Cerebellar cortex (tissue), 1 donor: Measurements from ENCODE around the gene SSTR5.
"Not testable (repeated sequence)": the region's sequence is repeated elsewhere in the genome, so short reads cannot be mapped to it uniquely, and the experiment has no call there.

Source experiments
- DNase-seq: peaks from one replicate; pipeline ENCODE4 v3.0.0-alpha.2; 2015; ENCODE audit warnings: low spot score

Gene SSTR5

DNA sequence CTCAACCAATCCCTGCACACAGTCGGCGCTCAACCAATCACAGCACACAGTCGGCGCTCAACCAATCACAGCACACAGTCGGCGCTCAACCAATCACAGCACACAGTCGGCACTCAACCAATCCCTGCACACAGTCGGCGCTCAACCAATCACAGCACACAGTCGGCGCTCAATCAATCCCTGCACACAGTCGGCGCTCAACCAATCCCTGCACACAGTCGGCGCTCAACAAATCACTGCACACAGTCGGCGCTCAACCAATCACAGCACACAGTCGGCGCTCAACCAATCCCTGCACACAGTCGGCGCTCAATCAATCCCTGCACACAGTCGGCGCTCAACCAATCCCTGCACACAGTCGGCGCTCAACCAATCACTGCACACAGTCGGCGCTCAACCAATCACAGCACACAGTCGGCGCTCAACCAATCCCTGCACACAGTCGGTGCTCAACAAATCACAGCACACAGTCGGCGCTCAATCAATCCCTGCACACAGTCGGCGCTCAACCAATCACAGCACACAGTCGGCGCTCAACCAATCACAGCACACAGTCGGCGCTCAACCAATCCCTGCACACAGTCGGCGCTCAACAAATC is 20.2 kb downstream of the SSTR5 start:
- not testable (repeated sequence) for DNase-seq

DNA sequence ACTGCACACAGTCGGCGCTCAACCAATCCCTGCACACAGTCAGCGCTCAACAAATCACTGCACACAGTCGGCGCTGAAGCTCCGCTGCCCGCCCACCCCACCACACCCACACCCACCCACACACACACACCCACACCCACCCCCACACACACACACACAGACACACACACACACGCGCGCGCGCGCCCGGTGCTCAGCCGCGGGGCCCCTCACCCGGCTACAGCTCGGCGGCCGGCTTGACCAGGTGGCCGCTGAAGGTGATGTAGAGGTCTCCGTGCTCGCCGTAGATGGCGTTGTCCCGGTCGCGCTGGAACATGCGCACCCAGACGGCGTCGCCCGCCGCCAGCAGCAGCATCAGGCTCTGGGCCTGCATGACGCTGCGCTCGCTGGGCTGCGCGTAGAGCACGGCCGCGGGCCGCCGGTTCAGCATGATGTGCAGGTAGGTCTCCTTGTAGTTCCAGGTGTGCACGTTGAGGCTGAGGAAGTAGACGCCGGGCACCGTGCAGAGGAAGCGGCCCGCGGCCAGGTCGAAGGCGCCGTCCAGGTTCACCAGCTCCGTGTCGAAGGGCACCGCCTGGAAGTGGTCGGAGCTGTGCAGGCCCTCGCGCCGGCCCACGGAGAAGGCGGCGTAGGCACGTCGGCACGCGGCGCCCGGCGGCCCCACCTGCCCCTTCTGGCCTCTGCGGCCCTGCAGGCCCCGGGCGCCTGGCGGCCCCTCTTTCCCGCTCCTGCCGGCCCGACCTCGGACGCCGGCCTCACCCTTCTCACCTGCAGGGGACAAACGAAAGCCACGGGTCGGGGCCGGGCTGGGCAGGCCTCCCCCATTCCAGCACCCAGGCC is 21.0 kb downstream of the SSTR5 start:
- DNase-seq: peak; percentile 64

DNA sequence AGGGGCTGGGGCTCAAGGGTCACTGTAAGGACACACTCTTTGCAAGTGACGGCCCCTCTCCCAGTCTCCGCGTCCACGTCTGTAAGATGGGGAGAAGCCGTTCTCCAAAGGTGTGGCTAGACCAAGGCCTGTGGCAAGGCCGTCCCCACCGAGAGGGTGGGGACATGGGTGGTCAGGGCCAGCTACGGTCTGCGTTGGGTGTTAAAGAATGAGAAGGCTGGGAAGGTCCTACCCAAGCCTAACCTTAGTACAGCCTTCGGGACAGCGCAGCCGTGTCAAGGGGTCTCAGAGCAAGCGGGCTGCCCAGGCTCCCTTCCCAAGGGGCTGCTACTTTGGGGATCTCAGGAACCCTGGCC is 21.6 kb downstream of the SSTR5 start:
- DNase-seq: peak; percentile 79

DNA sequence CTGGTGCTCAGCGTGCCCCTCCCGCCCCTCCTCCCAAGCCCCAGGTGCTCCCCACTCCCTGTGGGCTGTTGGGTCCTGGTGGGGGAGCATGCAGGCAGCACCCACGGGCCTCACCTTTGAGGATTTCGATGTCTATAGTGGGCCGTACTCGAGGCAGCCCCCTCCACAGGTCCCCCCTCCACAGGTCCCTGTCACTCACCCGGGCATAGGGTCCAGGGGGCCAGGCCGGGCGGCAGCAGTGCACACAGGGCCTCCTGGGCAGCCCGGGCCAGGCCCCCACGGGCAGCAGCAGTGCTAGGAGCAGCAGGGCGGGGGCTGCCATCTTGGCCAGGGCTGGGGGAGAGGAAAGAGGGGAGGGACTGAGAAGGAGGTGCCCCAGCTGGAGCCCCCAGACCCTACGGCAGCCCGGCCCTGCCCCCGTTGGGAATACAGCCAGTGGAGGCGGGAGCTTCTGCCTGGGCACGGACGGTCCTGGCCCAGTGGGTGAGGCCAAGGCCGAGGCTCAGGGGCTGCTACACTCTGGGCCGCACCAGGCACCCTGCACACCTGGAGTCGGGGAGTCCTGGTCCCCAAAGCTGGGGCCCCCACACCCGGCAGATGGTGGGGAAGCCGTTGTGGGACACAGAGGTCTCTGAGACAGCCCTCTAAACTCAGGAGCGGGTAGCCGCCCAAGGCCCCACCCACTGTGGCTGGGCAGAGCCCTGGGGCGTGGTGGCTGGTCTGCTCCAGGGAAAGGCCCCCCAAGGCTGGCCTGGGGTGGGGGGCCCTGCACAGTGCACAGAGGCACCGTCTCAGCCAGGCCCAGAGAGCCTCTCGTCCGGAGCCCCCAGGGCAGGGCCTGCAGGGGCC is 22.3 kb downstream of the SSTR5 start:
- DNase-seq: no peak

DNA sequence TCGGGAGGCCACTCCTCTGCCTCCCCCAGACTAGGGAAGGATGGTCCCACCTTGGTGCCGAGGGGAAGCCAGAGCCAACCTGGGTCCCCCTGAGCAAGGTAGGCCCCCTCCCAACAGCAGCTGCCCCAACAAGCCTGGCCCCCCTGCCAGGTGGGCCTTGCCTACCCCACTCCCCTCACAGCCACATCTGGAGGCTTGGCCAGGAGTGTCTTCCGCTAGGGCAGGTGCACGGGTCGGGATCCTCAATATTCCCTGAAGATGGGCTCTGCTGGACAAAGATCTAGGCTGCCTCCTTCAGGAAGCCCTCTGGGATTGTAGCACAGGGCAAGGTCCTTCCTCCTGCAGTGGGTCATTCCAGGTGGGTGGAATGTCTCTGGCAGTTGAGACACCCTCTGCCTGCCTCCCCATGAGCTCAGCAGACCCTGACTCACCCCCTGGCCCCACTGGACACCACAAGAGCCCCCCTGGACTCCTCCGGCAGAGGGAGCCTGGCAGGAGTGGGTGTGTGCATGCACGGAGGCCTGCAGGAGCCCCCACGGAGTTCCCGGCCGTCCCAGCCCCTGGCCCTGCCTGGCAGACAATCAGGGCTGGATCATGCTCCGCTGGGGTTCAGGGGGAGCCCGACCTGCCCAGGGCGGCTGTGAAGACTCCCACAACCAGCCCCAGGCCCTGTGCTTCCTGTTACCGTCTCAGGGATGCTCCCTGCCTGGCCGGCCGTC is 23.1 kb downstream of the SSTR5 start:
- DNase-seq: peak; percentile 23

DNA sequence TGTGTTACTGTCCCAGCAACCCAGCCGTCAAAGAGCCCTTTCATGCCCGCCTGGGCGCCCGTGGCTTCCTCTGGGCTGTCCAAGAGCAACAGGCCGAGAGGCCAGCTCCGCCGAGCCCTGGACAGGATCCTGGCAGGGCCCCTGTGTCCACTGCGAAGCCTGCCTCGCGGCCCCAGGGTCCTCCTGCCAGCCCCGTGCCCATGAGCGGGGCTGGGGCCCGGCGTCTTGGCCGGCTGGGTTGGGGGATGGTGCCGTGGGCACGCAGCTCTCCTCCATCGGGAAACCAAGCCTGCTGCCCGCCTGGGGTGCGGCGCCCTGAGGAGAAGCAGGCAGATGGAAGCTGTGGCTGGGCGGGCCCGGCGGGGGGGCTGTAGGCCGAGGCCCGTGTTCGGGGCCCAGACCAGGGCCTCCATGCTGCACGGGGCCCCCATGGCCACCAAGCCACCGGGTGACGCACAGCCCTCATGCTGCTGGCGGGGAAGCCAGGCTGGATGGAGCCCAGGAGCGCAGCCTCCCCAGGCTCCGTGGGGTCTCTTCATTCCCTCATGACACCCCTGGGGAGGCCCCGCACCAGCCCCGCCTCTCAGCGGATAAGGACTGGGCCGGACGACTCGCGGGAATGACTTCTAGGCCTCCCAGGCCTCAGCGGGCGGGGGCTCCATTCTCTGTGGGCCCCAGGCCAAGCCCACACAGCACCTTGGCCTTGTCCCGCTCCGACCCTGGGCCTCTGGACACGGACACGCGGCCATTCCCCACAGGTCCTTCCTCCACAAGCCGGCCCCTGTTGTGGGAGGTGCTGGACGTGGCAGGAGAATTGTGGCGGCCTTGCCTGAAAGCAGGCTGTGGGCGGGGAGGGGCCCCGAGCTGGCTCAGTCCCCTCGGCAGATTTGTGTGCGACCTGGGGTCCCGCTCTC is 23.9 kb downstream of the SSTR5 start, which contains the start of gene C1QTNF8:
Gene C1QTNF8 (minus strand): TSS at position 76 of the 914 bp plus-strand sequence. CDS start 1,322 bp downstream, outside the sequence.
- peak; percentile 26 for DNase-seq

DNA sequence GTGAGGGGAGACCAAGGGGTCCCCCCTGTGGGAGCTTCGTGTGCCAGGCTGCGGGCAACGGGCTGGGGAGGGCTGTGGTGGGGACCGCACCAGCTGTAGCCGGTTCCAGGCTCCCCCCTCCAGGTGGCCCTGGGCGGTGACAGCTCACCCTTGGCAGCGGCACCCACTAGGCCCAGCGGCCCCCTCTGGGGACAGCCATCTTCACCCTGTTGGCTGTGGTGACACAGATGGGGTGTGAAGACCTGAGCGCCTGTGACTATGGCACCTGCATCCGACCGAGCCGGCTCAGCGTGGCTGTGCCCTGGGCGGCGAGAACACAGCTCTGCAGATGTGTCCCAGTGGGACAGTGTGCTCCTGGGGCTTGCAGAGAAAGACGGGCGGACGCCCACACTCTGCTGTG is 24.6 kb downstream of the SSTR5 start:
- DNase-seq: no peak

DNA sequence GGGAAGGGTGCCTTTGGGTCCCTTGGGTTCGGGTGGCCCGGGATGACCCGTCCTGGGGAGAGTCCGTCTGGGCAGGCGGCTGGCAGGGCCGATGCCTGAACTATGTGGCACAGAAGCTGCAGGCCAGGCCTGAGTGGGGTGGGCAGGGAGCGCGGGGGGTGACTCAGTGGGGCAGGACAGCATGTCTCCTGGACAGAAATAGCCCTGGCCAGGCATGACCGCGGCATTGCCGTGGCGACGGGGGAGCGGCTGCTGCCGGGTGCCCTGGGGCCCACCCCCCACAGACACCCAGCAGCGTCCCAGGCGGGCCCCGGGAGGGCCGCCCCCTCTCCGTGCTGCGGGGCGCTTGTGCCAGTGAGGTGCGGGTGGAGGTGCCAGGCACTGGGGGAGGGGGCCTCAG is 25.3 kb downstream of the SSTR5 start:
- no peak for DNase-seq

DNA sequence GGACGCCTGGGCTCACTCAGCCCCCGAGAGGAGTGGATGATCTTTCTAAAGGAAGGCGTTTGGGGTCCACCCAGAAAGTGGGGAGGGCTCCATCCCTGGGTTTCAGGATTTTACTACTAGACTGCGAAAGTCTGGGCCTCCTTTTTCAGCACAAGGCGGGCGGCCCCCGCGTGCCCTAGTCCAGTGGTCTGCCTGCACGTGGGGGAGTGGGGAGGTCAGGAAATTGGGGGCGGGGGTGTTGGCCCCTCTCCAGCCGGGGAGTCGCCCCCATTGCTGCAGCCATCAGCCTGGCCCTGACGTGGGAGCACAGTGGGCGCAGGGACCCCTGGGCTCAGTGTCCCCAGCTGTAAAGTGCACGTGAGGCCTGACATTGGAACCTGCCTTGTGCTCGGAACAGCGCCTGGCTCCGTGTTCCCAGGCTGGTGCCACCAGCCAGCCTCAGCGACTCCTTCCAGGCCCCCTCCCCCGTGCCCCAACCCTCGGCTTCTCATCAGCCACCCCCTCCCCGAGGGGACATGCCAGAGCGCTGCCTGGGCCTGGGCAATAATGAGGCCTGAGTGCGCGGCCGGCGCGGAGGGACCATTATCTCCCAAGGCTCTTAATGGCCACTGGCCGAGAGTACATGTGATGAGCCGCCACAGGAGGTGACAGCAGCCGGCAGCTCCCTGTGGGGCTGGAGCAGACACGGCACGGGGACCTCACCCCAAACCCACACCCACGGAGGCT is 25.9 kb downstream of the SSTR5 start:
- DNase-seq: no peak

DNA sequence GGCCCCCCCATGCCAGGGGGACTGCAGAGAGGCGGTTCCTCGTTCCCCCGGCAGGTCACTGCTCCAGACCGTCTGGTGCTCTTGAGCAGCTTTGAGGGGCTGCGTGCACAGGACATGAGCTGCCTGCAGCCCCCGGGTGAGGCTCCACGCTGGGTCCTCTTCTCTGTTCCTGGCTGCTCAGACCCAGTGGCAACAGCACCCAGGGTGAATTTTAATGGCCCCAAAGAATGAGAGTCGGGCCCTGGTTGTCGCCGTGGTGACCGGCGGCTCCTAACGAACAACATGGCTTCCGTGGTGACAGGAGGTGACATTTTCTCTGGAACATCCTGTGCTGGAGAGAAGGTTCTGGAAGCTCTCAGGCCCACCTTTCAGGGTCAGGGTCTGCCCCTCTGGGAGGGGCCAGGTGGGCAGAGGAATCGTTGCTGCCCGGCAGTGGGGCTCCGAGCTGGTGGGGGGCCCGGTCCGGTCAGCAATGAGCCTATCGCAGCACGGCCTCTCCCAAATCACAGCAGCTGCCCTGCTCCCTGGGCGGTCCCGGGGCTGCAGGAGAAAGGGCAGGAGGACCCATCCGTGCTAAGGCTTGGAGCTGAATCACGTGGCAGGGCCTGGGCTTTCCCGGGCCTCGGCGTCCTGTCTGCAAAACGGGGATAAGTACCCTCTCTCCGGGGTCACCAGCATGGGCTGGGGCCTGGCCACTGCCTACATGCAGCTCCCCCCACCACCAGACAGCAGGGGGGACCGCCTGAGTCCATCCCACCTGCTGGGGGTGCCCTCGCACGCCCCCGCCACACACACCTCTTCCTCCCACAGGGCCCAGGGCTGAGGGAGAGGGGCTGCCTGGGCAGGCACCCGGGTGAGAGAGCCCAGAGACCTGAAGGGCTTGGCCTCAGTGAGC is 26.9 kb downstream of the SSTR5 start:
- peak; percentile 36 for DNase-seq

DNA sequence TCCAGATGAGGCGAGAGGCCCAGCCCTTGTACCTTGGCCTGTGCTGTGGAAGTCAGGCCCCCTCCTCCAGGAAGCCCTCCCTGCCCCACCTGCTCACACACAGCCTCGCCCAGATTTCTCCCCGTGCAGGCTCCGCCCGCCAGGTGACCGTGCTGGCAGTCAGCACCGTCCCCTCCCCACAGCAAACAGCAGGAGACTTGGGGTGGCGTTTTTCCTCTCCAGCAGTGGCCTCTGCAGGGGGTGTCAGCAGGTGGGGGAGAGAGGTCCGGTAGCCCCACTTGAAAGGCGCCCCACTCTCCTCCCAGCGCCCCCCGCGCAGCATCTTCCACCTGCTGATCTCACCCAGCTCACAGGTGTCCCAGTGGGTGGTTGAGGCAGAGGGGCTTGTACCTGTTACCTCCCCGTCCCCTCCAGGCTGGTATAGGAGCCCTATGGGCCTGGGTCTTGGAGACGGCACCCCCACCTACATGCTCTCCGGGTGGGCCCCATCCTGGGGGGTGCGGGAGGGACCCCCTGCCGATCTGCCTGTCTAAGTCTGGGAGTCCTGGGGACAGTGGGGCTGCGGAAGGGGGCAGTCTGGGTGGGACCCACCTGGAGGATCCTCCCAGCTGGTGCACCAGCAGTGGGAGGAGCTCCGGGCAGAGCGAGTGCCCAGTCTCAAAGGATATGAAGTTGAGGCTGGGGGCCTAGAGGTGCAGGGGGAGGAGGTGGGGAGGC is 27.7 kb downstream of the SSTR5 start:
- no peak for DNase-seq

DNA sequence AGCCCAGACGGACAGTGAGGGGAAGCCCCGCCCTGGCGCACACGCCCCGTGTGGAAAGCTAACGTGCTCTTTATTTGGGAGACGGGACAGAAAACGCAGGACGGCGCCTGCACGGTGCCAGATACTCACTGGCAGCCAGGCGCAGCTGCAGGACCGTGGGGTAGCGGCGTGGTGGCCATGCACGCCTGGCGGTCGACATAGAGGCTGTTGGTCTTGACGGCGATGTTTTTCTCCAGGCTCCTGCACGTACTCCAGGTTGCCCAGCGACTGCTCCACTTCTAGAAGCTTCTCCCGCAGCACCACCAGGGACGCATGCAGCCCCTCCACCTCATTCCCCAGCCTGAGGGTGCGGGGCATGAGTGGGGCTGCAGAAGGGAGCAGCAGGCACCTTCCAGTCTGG is 28.6 kb downstream of the SSTR5 start:
- peak; percentile 22 for DNase-seq

DNA sequence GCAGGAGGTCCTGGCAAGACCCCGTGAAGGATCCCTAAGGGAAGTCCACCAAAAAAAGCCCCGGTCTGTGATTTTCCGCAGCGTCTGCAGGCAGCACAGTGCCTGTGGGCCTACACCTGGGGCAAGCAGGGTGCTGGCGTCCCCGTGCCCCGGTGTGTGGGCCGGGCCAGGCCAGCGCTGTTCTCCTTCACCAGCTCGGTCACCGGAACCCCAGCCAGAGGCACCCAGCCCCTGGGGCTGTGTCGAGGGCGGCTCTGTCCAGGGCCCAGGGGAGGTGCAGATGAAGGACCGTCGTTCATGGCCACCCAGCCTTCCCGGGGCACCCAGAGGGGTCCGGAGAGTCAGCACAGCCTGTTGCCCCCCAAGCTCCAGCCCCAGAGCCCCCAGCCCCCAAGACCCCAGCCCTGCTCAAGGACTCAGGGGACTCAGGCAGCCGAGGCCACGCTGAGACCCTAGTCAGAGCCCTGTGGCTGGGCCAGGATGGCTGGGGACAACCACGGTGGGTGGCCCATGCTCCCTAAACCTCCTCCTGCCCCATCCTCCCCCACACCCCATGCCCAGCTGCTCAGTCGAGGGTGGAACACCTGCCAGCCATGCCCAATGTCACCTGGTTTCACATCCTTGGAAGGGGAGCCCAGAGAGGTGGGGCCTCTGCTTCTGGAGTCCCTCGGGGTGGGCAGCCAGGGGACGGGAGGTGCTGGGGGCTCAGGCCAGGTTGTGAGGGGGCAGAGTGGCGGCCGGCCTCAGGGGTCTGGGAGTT is 29.2 kb downstream of the SSTR5 start:
- no peak for DNase-seq

DNA sequence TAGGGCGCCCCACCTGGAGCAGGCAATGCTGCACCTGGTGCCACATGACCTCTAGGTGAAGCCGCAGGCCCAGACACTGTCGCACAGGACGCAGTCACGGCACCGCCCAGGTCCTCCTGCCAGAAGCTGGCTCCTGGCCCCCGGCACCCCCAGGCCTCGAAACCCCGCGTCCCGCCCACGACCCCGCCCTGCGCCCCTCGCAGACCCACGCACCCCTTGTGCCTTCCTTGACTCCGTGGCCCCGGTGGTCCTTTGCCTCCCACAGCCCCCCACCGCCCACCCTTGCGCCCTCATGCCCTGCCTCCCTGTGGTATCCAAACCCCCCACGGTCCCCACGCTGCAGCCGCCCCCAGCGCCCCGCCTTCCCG is 29.8 kb downstream of the SSTR5 start:
- DNase-seq: no peak

DNA sequence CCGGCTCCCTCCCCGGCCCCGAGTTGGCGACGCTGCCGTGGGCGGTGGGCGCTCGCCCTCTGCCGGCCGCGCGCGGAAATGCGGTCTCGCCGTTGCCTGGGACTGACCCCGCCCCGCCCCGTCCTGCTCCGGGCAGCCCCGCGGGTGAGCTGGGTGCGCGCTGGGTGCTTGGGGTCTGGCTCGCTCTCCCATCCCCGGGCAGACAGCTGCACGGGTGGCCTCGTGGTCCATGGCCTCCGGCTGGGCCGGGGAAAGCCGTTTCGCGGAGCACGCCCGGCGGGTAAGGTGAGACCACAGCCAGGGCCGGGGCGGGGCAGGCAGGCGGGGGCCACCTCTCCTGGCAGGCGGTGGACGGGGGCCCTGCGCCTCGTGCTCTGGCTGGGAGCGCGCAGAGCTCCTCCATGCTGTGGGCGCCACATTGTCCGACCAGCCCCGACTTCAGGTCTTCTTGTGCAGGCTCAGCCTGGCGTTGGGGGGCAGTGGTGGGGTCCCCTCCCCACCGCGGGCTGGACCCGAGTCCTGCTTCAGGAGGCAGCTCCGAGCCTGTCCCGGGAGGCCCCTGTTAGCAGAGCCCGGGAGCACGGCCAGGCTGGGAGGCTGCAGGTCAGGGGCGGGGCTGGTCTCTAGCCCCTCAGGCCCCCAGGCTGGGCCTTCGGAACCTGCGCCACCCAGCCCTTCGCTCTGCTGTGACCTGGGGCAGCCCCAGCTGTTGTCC is 30.5 kb downstream of the SSTR5 start:
- DNase-seq: no peak

DNA sequence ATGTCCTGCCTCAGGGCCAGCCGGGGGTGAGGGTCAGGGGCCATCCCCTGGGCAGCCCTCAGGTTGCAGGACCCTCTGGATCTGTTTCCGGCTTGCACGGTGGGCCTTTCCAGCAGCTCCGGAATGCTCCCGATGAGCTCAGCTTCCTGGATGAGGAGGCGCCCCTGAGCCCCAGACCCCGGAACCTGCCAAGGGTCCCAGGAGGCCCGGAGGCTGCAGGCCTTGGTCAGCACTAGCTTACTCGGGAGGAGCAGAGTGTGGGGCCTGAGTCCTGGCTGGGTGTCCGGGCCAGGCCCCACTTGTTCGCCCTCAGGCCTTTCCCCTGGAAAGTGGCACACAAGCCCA is 31.1 kb downstream of the SSTR5 start:
- DNase-seq: no peak

DNA sequence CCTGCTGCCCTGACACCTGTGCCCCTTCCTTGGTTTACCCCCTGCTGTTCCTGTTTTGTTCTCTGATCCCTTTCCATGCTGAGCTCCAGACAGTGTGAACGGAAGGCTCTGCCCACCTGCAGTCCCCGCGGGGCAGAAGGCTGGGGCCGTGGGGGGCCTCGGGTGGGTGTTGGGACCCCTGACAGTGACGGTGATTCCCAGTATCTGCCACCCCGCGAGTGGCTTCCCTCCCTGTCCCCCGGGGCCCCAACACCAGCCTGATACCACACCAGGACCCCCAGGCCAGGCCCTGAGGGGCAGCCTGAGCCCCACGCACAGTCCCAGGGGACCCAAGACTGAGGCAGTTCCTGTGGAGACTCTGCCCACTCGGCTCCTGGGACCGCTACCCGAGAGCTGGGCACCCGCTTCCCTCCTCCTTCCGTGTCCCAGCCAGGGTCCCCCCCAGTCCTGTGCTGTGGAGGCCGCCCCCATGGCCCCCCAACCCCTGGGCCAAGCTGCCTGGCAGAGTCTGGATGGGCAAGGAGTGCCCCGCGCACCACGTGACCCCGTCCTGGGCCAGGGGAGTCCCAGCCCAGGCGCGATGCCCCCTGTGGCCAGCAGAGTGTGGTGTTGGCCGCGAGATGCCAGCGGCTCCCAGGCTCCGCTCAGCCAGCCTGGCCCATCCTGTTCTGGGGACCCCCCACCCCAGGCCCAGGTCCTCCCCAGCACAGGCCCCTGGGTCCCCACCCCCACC is 33.5 kb downstream of the SSTR5 start:
- peak; percentile 68 for DNase-seq
